HEK293 (cell line): ENCODE data around the gene HCN4.

Experiments
- CTCF ChIA-PET: fragments of 350-600 bp; formaldehyde crosslinking; extraction: SDS; loops from one replicate; lab custom pipeline; 2021; ENCODE audit warnings: antibody characterized with exemption; lab: Yijun Ruan, JAX
- POLR2A ChIA-PET: fragments of 300-600 bp; formaldehyde crosslinking; extraction: SDS; loops from one replicate; lab custom pipeline; 2020; ENCODE audit warnings: antibody characterized with exemption, inconsistent platforms; lab: Yijun Ruan, JAX
- H3K27ac ChIP-seq: fragments of 200-500 bp; sonication (Bioruptor generic); 2 replicates; pipeline ENCODE4 v1.5.1; 2014; ENCODE audit warnings: low read depth, low read length, control low read depth, inconsistent platforms; ENCODE audit errors: extremely low read depth
- H3K36me3 ChIP-seq, 2 experiments: fragments of 200-500 bp in 1 of 2; sonication (Bioruptor generic) in 1 of 2; 1 replicate in 1 of 2; 2 replicates in 1 of 2; pipeline ENCODE4 v1.5.1; 2014 to 2017; ENCODE audit warnings: inconsistent platforms in 2 of 2, low read length in 2 of 2; ENCODE audit not compliant: control insufficient read depth in 2 of 2, insufficient read depth in 1 of 2
- H3K4me1 ChIP-seq: fragments of 200-500 bp; sonication (Bioruptor generic); 2 replicates; pipeline ENCODE4 v1.5.1; 2014; ENCODE audit warnings: mild to moderate bottlenecking, low read length, inconsistent platforms; ENCODE audit not compliant: control insufficient read depth, insufficient read depth
- H3K4me3 ChIP-seq: 2 replicates; pipeline ENCODE4 v1.5.1; 2011; ENCODE audit warnings: low read depth, mild to moderate bottlenecking, control low read depth, low read length, moderate library complexity
- H3K9me3 ChIP-seq: fragments of 200-500 bp; sonication (Bioruptor generic); 2 replicates; pipeline ENCODE4 v1.5.1; 2014; ENCODE audit warnings: low read depth, low read length, inconsistent platforms; ENCODE audit not compliant: control insufficient read depth, insufficient read depth
- FEZF1 ChIP-seq: fragments of 450-650 bp; formaldehyde crosslinking; IDR thresholded peaks from 2 replicates; pipeline ENCODE4 v1.5.1; 2016; ENCODE audit warnings: missing biosample characterization, missing genetic modification characterization
- REPIN1 ChIP-seq: fragments of 450-650 bp; formaldehyde crosslinking; IDR thresholded peaks from 2 replicates; pipeline ENCODE4 v1.5.1; 2017; ENCODE audit warnings: missing biosample characterization, missing genetic modification characterization, low read depth
- SCRT2 ChIP-seq: fragments of 450-650 bp; formaldehyde crosslinking; IDR thresholded peaks from 2 replicates; pipeline ENCODE4 v1.5.1; 2016; ENCODE audit warnings: missing biosample characterization, missing genetic modification characterization
- SP7 ChIP-seq: fragments of 450-650 bp; formaldehyde crosslinking; IDR thresholded peaks from 2 replicates; pipeline ENCODE4 v1.5.1; 2016; ENCODE audit warnings: missing biosample characterization, missing genetic modification characterization
- TCF7L2 ChIP-seq: IDR thresholded peaks from 2 replicates; pipeline ENCODE4 v1.6.1; 2011; ENCODE audit warnings: low read depth, mild to moderate bottlenecking, inconsistent platforms, low read length, moderate library complexity, borderline replicate concordance
- ZBTB8A ChIP-seq: fragments of 450-650 bp; formaldehyde crosslinking; IDR thresholded peaks from 2 replicates; pipeline ENCODE4 v1.5.1; 2016; ENCODE audit warnings: missing biosample characterization, missing genetic modification characterization
- ZFP41 ChIP-seq: fragments of 450-650 bp; formaldehyde crosslinking; IDR thresholded peaks from 2 replicates; pipeline ENCODE4 v1.5.1; 2016; ENCODE audit warnings: missing biosample characterization, missing genetic modification characterization, borderline replicate concordance
- ZNF138 ChIP-seq: fragments of 450-650 bp; formaldehyde crosslinking; IDR thresholded peaks from 2 replicates; pipeline ENCODE4 v1.5.1; 2016; ENCODE audit warnings: missing biosample characterization, missing genetic modification characterization, borderline replicate concordance
- ZNF140 ChIP-seq: fragments of 450-650 bp; formaldehyde crosslinking; IDR thresholded peaks from 2 replicates; pipeline ENCODE4 v1.5.1; 2016; ENCODE audit warnings: missing biosample characterization, missing genetic modification characterization
- ZNF155 ChIP-seq: fragments of 450-650 bp; formaldehyde crosslinking; IDR thresholded peaks from 2 replicates; pipeline ENCODE4 v1.5.1; 2016; ENCODE audit warnings: missing biosample characterization, missing genetic modification characterization
- ZNF2 ChIP-seq: fragments of 450-650 bp; formaldehyde crosslinking; IDR thresholded peaks from 2 replicates; pipeline ENCODE4 v1.5.1; 2016; ENCODE audit warnings: missing biosample characterization, missing genetic modification characterization
- ZNF23 ChIP-seq: fragments of 450-650 bp; formaldehyde crosslinking; IDR thresholded peaks from 2 replicates; pipeline ENCODE4 v1.5.1; 2016; ENCODE audit warnings: missing biosample characterization, missing genetic modification characterization, borderline replicate concordance
- ZNF335 ChIP-seq: fragments of 450-650 bp; formaldehyde crosslinking; conservative IDR thresholded peaks from 2 replicates; pipeline ENCODE4 v1.5.1; 2016; ENCODE audit warnings: missing biosample characterization, missing genetic modification characterization
- ZNF48 ChIP-seq: fragments of 450-650 bp; formaldehyde crosslinking; IDR thresholded peaks from 2 replicates; pipeline ENCODE4 v1.5.1; 2016; ENCODE audit warnings: missing biosample characterization, missing genetic modification characterization
- ZNF510 ChIP-seq: fragments of 450-650 bp; formaldehyde crosslinking; IDR thresholded peaks from 2 replicates; pipeline ENCODE4 v1.5.1; 2018; ENCODE audit warnings: mild to moderate bottlenecking, missing genetic modification characterization, missing biosample characterization; ENCODE audit not compliant: insufficient replicate concordance
- ZNF623 ChIP-seq: fragments of 450-650 bp; formaldehyde crosslinking; IDR thresholded peaks from 2 replicates; pipeline ENCODE4 v1.5.1; 2016; ENCODE audit warnings: missing biosample characterization, missing genetic modification characterization
- ZNF707 ChIP-seq: fragments of 450-650 bp; formaldehyde crosslinking; IDR thresholded peaks from 2 replicates; pipeline ENCODE4 v1.5.1; 2016; ENCODE audit warnings: missing biosample characterization, missing genetic modification characterization
- ZNF785 ChIP-seq: fragments of 450-650 bp; formaldehyde crosslinking; IDR thresholded peaks from 2 replicates; pipeline ENCODE4 v1.5.1; 2016; ENCODE audit warnings: missing biosample characterization, missing genetic modification characterization
- ZNF791 ChIP-seq: fragments of 450-650 bp; formaldehyde crosslinking; IDR thresholded peaks from 2 replicates; pipeline ENCODE4 v1.5.1; 2016; ENCODE audit warnings: missing biosample characterization, missing genetic modification characterization
- ZSCAN23 ChIP-seq: fragments of 450-650 bp; formaldehyde crosslinking; IDR thresholded peaks from 2 replicates; pipeline ENCODE4 v1.5.1; 2016; ENCODE audit warnings: missing biosample characterization, missing genetic modification characterization
- TF ChIP-seq, protein P1 (sequence below): fragments of 450-650 bp; formaldehyde crosslinking; IDR thresholded peaks from 2 replicates; pipeline ENCODE4 v1.5.1; 2017; ENCODE audit warnings: missing biosample characterization, missing genetic modification characterization
- TF ChIP-seq, protein P2 (sequence below): fragments of 450-650 bp; formaldehyde crosslinking; IDR thresholded peaks from 2 replicates; pipeline ENCODE4 v1.5.1; 2016; ENCODE audit warnings: missing biosample characterization, missing genetic modification characterization
- TF ChIP-seq, protein P3 (sequence below): fragments of 450-650 bp; formaldehyde crosslinking; IDR thresholded peaks from 2 replicates; pipeline ENCODE4 v1.5.1; 2017; ENCODE audit warnings: missing biosample characterization, missing genetic modification characterization
- TF ChIP-seq, protein P4 (sequence below): fragments of 450-650 bp; formaldehyde crosslinking; IDR thresholded peaks from 2 replicates; pipeline ENCODE4 v1.5.1; 2016; ENCODE audit warnings: missing biosample characterization, missing genetic modification characterization
- TF ChIP-seq, protein P5 (sequence below): fragments of 450-650 bp; formaldehyde crosslinking; IDR thresholded peaks from 2 replicates; pipeline ENCODE4 v1.5.1; 2016; ENCODE audit warnings: missing biosample characterization, missing genetic modification characterization

Gene HCN4

DNA sequence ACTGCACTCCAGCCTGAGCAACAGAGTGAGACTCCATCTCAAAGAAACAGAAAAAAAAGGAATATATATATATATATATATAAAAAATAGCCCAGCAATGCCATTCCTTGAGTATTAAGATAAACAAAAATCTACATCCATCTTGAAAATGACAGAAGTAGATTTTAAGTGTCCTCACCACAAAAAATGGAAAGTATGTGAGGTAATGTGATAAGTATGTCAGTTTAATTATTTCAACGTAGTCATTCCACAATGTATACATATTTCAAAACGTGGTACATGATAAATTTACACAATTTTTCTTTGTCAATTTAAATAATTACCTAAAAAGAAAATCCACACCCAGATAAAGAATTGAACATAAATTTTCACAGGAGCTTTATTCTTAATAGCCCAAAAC lies 54.9 kb downstream of the HCN4 start:
- Histone ChIP-seq H3K4me1 (no peaks in the 10 kb centered on the region), H3K27ac (no peak overlapping the region), H3K4me3 (no peak overlapping the region), H3K36me3 (no peaks in the 10 kb centered on the region; a peak in 1 of 3 replicates), H3K9me3 (no peaks in the 10 kb centered on the region)
- TF ChIP-seq, protein P1, sequence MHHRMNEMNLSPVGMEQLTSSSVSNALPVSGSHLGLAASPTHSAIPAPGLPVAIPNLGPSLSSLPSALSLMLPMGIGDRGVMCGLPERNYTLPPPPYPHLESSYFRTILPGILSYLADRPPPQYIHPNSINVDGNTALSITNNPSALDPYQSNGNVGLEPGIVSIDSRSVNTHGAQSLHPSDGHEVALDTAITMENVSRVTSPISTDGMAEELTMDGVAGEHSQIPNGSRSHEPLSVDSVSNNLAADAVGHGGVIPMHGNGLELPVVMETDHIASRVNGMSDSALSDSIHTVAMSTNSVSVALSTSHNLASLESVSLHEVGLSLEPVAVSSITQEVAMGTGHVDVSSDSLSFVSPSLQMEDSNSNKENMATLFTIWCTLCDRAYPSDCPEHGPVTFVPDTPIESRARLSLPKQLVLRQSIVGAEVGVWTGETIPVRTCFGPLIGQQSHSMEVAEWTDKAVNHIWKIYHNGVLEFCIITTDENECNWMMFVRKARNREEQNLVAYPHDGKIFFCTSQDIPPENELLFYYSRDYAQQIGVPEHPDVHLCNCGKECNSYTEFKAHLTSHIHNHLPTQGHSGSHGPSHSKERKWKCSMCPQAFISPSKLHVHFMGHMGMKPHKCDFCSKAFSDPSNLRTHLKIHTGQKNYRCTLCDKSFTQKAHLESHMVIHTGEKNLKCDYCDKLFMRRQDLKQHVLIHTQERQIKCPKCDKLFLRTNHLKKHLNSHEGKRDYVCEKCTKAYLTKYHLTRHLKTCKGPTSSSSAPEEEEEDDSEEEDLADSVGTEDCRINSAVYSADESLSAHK (tag by site-specific recombination): no peak
- TF ChIP-seq ZNF707 (tag by site-specific recombination) (no peak), ZNF48 (tag by site-specific recombination) (no peak), ZNF2 (tag by site-specific recombination) (no peak), ZNF155 (tag by site-specific recombination) (no peak), ZFP41 (no peak), FEZF1 (no peak)
- TF ChIP-seq, protein P2, sequence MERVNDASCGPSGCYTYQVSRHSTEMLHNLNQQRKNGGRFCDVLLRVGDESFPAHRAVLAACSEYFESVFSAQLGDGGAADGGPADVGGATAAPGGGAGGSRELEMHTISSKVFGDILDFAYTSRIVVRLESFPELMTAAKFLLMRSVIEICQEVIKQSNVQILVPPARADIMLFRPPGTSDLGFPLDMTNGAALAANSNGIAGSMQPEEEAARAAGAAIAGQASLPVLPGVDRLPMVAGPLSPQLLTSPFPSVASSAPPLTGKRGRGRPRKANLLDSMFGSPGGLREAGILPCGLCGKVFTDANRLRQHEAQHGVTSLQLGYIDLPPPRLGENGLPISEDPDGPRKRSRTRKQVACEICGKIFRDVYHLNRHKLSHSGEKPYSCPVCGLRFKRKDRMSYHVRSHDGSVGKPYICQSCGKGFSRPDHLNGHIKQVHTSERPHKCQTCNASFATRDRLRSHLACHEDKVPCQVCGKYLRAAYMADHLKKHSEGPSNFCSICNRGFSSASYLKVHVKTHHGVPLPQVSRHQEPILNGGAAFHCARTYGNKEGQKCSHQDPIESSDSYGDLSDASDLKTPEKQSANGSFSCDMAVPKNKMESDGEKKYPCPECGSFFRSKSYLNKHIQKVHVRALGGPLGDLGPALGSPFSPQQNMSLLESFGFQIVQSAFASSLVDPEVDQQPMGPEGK (tag by site-specific recombination): no peak
- TF ChIP-seq, protein P3, sequence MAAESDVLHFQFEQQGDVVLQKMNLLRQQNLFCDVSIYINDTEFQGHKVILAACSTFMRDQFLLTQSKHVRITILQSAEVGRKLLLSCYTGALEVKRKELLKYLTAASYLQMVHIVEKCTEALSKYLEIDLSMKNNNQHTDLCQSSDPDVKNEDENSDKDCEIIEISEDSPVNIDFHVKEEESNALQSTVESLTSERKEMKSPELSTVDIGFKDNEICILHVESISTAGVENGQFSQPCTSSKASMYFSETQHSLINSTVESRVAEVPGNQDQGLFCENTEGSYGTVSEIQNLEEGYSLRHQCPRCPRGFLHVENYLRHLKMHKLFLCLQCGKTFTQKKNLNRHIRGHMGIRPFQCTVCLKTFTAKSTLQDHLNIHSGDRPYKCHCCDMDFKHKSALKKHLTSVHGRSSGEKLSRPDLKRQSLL (tag by site-specific recombination): no peak
- CTCF ChIA-PET: interaction anchor here (0.7 to 2.8 kb wide), 3 partner anchors 8 to 321 kb away, joined by 3 to 6 read pairs (median 3); no protein-coding TSS in a partner anchor
- POLR2A ChIA-PET: no interaction called here

DNA sequence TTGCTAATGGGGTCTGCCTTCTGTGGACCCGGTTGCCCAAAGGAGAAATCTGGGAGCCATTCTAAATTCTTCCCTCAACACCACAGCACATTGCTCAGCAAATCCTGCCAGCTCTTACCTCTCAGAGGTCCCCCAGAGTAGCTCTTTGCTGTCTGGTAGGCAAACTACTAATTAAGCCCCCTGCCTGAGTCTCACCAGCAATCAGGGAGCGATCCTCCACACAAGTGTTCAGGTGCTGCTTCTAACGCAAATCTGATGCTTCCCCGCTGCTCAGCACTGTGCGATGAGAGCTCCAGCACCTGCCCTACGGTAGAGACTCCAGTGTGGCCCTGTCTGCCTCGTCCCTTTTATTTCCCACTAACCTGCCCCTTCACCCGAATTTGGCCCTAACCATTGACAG lies 60.5 kb downstream of the HCN4 start:
- H3K27ac ChIP-seq: no peak overlapping the region
- no peak overlapping the region for H3K4me3 ChIP-seq
- H3K36me3 ChIP-seq: peaks cover 8 to 16% of the 10 kb centered on the region in 2 experiments; a peak in 2 of 3 replicates
- no peaks in the 10 kb centered on the region for H3K4me1 ChIP-seq
- no peak for TF ChIP-seq ZNF791 (tag by site-specific recombination)
- TF ChIP-seq, protein P4, sequence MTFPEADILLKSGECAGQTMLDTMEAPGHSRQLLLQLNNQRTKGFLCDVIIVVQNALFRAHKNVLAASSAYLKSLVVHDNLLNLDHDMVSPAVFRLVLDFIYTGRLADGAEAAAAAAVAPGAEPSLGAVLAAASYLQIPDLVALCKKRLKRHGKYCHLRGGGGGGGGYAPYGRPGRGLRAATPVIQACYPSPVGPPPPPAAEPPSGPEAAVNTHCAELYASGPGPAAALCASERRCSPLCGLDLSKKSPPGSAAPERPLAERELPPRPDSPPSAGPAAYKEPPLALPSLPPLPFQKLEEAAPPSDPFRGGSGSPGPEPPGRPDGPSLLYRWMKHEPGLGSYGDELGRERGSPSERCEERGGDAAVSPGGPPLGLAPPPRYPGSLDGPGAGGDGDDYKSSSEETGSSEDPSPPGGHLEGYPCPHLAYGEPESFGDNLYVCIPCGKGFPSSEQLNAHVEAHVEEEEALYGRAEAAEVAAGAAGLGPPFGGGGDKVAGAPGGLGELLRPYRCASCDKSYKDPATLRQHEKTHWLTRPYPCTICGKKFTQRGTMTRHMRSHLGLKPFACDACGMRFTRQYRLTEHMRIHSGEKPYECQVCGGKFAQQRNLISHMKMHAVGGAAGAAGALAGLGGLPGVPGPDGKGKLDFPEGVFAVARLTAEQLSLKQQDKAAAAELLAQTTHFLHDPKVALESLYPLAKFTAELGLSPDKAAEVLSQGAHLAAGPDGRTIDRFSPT: no peak
- no peak for TF ChIP-seq REPIN1
- TF ChIP-seq ZNF23: no peak
- no peak for TF ChIP-seq TCF7L2
- TF ChIP-seq, protein P5, sequence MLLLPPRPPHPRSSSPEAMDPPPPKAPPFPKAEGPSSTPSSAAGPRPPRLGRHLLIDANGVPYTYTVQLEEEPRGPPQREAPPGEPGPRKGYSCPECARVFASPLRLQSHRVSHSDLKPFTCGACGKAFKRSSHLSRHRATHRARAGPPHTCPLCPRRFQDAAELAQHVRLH (tag by site-specific recombination): no peak
- TF ChIP-seq ZNF785 (tag by site-specific recombination): no peak
- no peak for TF ChIP-seq ZNF335
- no peak for TF ChIP-seq ZSCAN23 (tag by site-specific recombination)
- no peak for TF ChIP-seq ZNF623 (tag by site-specific recombination)
- TF ChIP-seq SP7 (tag by site-specific recombination): no peak
- TF ChIP-seq ZNF140: no peak
- no peak for TF ChIP-seq ZBTB8A (tag by site-specific recombination)
- TF ChIP-seq ZNF138 (tag by site-specific recombination): no peak
- TF ChIP-seq ZNF510 (tag by site-specific recombination): no peak
- TF ChIP-seq SCRT2 (tag by site-specific recombination): no peak
- CTCF ChIA-PET: interaction anchor here (0.6 to 2.6 kb wide), 6 partner anchors 19 to 599 kb away, joined by 3 to 15 read pairs (median 6); no protein-coding TSS in a partner anchor
- H3K9me3 ChIP-seq: no peaks in the 10 kb centered on the region
- POLR2A ChIA-PET: interaction anchor here (1.0 kb wide), 1 partner anchor 326 kb away, joined by 3 read pairs; no protein-coding TSS in a partner anchor
